GM19328 (cell line): ENCODE data around the gene PHOSPHO2.

Experiments
- ATAC-seq: cut with Tn5 transposase; IDR thresholded peaks from one replicate; pipeline ENCODE4 v1.9.1; 2021; ENCODE audit warnings: mild to moderate bottlenecking, moderate library complexity; ENCODE audit not compliant: unreplicated experiment

The PHOSPHO2 gene

GRCh38 chr2:169715379-169716237 lies 21.3 kb downstream of the PHOSPHO2 start:
- ATAC-seq = no peak

GRCh38 chr2:169716238-169716886 lies 22.1 kb downstream of the PHOSPHO2 start:
- ATAC-seq = no peak

- no peak for ATAC-seq
Measured at GRCh38 chr2:169716938-169717690, 22.8 kb downstream of the PHOSPHO2 start.

GRCh38 chr2:169717691-169718063 lies 23.4 kb downstream of the PHOSPHO2 start:
- no peak for ATAC-seq

GRCh38 chr2:169718930-169719504 lies 24.7 kb downstream of the PHOSPHO2 start:
- no peak for ATAC-seq

- ATAC-seq = no peak
Measured at GRCh38 chr2:169721016-169721415, 26.7 kb downstream of the PHOSPHO2 start.

GRCh38 chr2:169727065-169727464 lies 32.8 kb downstream of the PHOSPHO2 start:
- ATAC-seq = no peak

- ATAC-seq = no peak
Measured at GRCh38 chr2:169729274-169729605, 35.0 kb downstream of the PHOSPHO2 start.

GRCh38 chr2:169732075-169732474 lies 37.8 kb downstream of the PHOSPHO2 start:
- no peak for ATAC-seq

GRCh38 chr2:169732583-169733358 lies 38.5 kb downstream of the PHOSPHO2 start:
- ATAC-seq = no peak

GRCh38 chr2:169734169-169734847 lies 40.0 kb downstream of the PHOSPHO2 start:
- peak; percentile 33 for ATAC-seq

GRCh38 chr2:169735623-169736022 lies 41.4 kb downstream of the PHOSPHO2 start:
- no peak for ATAC-seq

GRCh38 chr2:169736902-169737301 lies 42.6 kb downstream of the PHOSPHO2 start:
- no peak for ATAC-seq

- ATAC-seq = no peak
Measured at GRCh38 chr2:169738566-169739229, 44.4 kb downstream of the PHOSPHO2 start.

- ATAC-seq = no peak
Measured at GRCh38 chr2:169739351-169739750, 45.1 kb downstream of the PHOSPHO2 start.

GRCh38 chr2:169743549-169743948 lies 49.3 kb downstream of the PHOSPHO2 start:
- no peak for ATAC-seq

- ATAC-seq = no peak
Measured at GRCh38 chr2:169746240-169746639, 52.0 kb downstream of the PHOSPHO2 start.

- no peak for ATAC-seq
Measured at GRCh38 chr2:169748319-169748718, 54.0 kb downstream of the PHOSPHO2 start.
